DMS114 treated with DMSO at 0.1 percent for 48 hours (cell line): ENCODE data around the gene ONECUT3.

Experiments
- DNase-seq: peaks from one replicate; lab custom pipeline; 2025; ENCODE audit not compliant: unreplicated experiment; lab: John Stamatoyannopoulos, UW

The ONECUT3 gene

GRCh38 chr19:1767464-1767933, 14.2 kb downstream of the ONECUT3 start:
- DNase-seq, result no peak

GRCh38 chr19:1768248-1768647, 14.9 kb downstream of the ONECUT3 start:
- DNase-seq, result no peak

- no peak for DNase-seq
Observed at GRCh38 chr19:1768918-1769644, 15.8 kb downstream of the ONECUT3 start.

GRCh38 chr19:1769645-1769985, 16.3 kb downstream of the ONECUT3 start:
- DNase-seq, result no peak

GRCh38 chr19:1770866-1771576, 17.7 kb downstream of the ONECUT3 start:
- no peak for DNase-seq

- DNase-seq, result no peak
Observed at GRCh38 chr19:1773184-1773583, 19.9 kb downstream of the ONECUT3 start.

- DNase-seq, result peak; percentile 19
Observed at GRCh38 chr19:1774989-1775772, 21.9 kb downstream of the ONECUT3 start.

- DNase-seq, result no peak
Observed at GRCh38 chr19:1775951-1776605, 22.8 kb downstream of the ONECUT3 start.

- DNase-seq, result no peak
Observed at GRCh38 chr19:1776606-1777147, 23.4 kb downstream of the ONECUT3 start.

GRCh38 chr19:1777149-1777548, 23.8 kb downstream of the ONECUT3 start:
- DNase-seq, result no peak

- no peak for DNase-seq
Observed at GRCh38 chr19:1779574-1779973, 26.3 kb downstream of the ONECUT3 start.

GRCh38 chr19:1780272-1780958, 27.1 kb downstream of the ONECUT3 start:
- DNase-seq, result peak; percentile 12

- DNase-seq, result no peak
Observed at GRCh38 chr19:1782521-1782920, 29.2 kb downstream of the ONECUT3 start.

GRCh38 chr19:1783354-1783753, 30.0 kb downstream of the ONECUT3 start:
- no peak for DNase-seq

GRCh38 chr19:1783874-1784273, 30.6 kb downstream of the ONECUT3 start:
- no peak for DNase-seq

GRCh38 chr19:1785310-1785709, 32.0 kb downstream of the ONECUT3 start:
- no peak for DNase-seq

GRCh38 chr19:1786668-1787067, 33.4 kb downstream of the ONECUT3 start:
- DNase-seq, result no peak

- DNase-seq, result no peak
Observed at GRCh38 chr19:1787116-1787515, 33.8 kb downstream of the ONECUT3 start.

GRCh38 chr19:1789261-1790041, 36.1 kb downstream of the ONECUT3 start:
- DNase-seq, result no peak
